Measurements from ENCODE around the gene ATG9B.

DNA sequence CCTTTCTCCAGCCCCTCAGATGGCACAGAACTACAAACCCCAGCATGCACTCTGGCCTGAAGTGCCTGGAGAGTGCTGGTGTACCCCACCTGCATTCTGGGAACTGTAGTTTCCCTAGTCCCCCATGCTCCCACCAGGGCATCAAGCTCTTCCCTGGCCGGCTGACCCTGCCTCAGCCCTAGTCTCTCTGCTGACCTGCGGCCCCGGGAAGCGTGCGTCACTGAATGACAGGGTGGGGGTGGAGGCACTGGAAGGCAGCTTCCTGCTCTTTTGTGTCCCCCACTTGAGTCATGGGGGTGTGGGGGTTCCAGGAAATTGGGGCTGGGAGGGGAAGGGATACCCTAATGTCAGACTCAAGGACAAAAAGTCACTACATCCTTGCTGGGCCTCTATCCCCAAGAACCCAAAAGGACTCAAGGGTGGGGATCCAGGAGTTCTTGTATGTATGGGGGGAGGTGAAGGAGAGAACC, 31.4 kb downstream of the ATG9B start:
- TF ChIP-seq CTCF (IDR thresholded peaks at IDR 0.05) (no peak), POLR2A (IDR thresholded peaks at IDR 0.05) (no peak)
